Peyer's patch (tissue), 4 donors: ENCODE measurements around the gene C1orf105. TPM values are rescaled to one million over a fixed set of nuclear protein-coding genes. Genes with fewer than 3 reads are reported as not detected.

ENCODE experiments used
- DNase-seq, 3 donors: peaks; one replicate each; pipeline ENCODE4 v3.0.0-alpha.2; 2017 to 2019
- H3K27ac ChIP-seq, 4 donors: fragments of 200-600 bp; sonication (generic); one replicate each; pipeline ENCODE4 v1.5.1; 2016 to 2019
- H3K27me3 ChIP-seq, 2 donors: fragments of 200-600 bp; sonication (generic); one replicate each; pipeline ENCODE4 v1.5.1; 2019
- H3K36me3 ChIP-seq, 3 donors: fragments of 200-600 bp; sonication (generic); one replicate each; pipeline ENCODE4 v1.5.1; 2016 to 2019
- H3K4me1 ChIP-seq, 4 donors: fragments of 200-600 bp; sonication (generic); one replicate each; pipeline ENCODE4 v1.5.1; 2016 to 2019
- H3K4me3 ChIP-seq, 4 donors: fragments of 200-600 bp; sonication (generic); 1 replicate in 3 of 4; 2 replicates in 1 of 4; pipeline ENCODE4 v1.5.1; 2016 to 2019; ENCODE audit warnings: mild to moderate bottlenecking in 1 of 4
- H3K9me3 ChIP-seq, 4 donors: fragments of 200-600 bp; sonication (generic); one replicate each; pipeline ENCODE4 v1.5.1; 2016 to 2019; ENCODE audit warnings: mild to moderate bottlenecking in 1 of 4
- CTCF ChIP-seq, 6 experiments: fragments of 450-650 bp in 4 of 6; fragments of 200-600 bp in 2 of 6; sonication (generic) in 1 of 6; IDR thresholded peaks; one replicate each; pipeline ENCODE4 v1.5.1; 2017 to 2019; ENCODE audit warnings: antibody characterized with exemption in 6 of 6, mild to moderate bottlenecking in 3 of 6, moderate library complexity in 1 of 6
- POLR2A ChIP-seq, 2 donors: fragments of 450-650 bp; IDR thresholded peaks; one replicate each; pipeline ENCODE4 v1.5.1; 2017; ENCODE audit warnings: antibody characterized with exemption in 2 of 2, mild to moderate bottlenecking in 2 of 2, moderate library complexity in 2 of 2
- total RNA-seq, 4 donors: library from RNA; depleted of rRNA; stranded (reverse); fragments of >200 nt; gene quantifications; one replicate each; pipeline ENCODE4 v1.1.0, GENCODE V29; 2016

The C1orf105 gene
- total RNA-seq, 4 donors from 2014 or later: not detected

- Histone ChIP-seq H3K4me1 (peaks cover 0 to 1% (median 0%) of the 10 kb centered on the region in 4 donors), H3K27ac (no peak overlapping the region), H3K36me3 (no peaks in the 10 kb centered on the region), H3K4me3 (no peak overlapping the region), H3K27me3 (no peaks in the 10 kb centered on the region), H3K9me3 (no peaks in the 10 kb centered on the region)
- TF ChIP-seq CTCF (IDR thresholded peaks at IDR 0.05): no peak
- TF ChIP-seq POLR2A (IDR thresholded peaks at IDR 0.05): no peak
- DNase-seq: no peak
Measured at GRCh38 chr1:172456344-172456769, 35.9 kb downstream of the C1orf105 start.

GRCh38 chr1:172457479-172458130, 37.1 kb downstream of the C1orf105 start:
- no peaks in the 10 kb centered on the region for H3K27me3 ChIP-seq
- no peaks in the 10 kb centered on the region for H3K36me3 ChIP-seq
- H3K9me3 ChIP-seq: no peaks in the 10 kb centered on the region
- H3K27ac ChIP-seq: no peak overlapping the region
- DNase-seq: no peak
- H3K4me1 ChIP-seq: no peaks in the 10 kb centered on the region
- H3K4me3 ChIP-seq: no peak overlapping the region
- TF ChIP-seq CTCF (IDR thresholded peaks at IDR 0.05) (no peak), POLR2A (IDR thresholded peaks at IDR 0.05) (no peak)

- Histone ChIP-seq H3K9me3 (no peaks in the 10 kb centered on the region), H3K4me1 (no peaks in the 10 kb centered on the region), H3K27ac (no peak overlapping the region), H3K27me3 (no peaks in the 10 kb centered on the region), H3K4me3 (no peak overlapping the region), H3K36me3 (no peaks in the 10 kb centered on the region)
- TF ChIP-seq CTCF (IDR thresholded peaks at IDR 0.05) (no peak), POLR2A (IDR thresholded peaks at IDR 0.05) (no peak)
- DNase-seq: no peak
Measured at GRCh38 chr1:172460177-172460576, 39.7 kb downstream of the C1orf105 start.

- Histone ChIP-seq H3K4me1 (no peaks in the 10 kb centered on the region), H3K36me3 (no peaks in the 10 kb centered on the region), H3K9me3 (no peaks in the 10 kb centered on the region), H3K27ac (no peak overlapping the region), H3K27me3 (no peaks in the 10 kb centered on the region), H3K4me3 (no peak overlapping the region)
- TF ChIP-seq CTCF (IDR thresholded peaks at IDR 0.05): no peak
- no peak for TF ChIP-seq POLR2A (IDR thresholded peaks at IDR 0.05)
- DNase-seq: no peak
Measured at GRCh38 chr1:172460887-172461315, 40.4 kb downstream of the C1orf105 start.

- no peak for DNase-seq
- H3K27me3 ChIP-seq: no peaks in the 10 kb centered on the region
- H3K4me1 ChIP-seq: no peaks in the 10 kb centered on the region
- H3K36me3 ChIP-seq: no peaks in the 10 kb centered on the region
- no peak overlapping the region for H3K4me3 ChIP-seq
- peak overlapping the region in 2 of 4 donors; percentile 60 to 79 for H3K27ac ChIP-seq
- H3K9me3 ChIP-seq: no peaks in the 10 kb centered on the region
- TF ChIP-seq POLR2A (IDR thresholded peaks at IDR 0.05) (no peak), CTCF (IDR thresholded peaks at IDR 0.05) (no peak)
Measured at GRCh38 chr1:172465617-172466016, 45.1 kb downstream of the C1orf105 start.
